ENCODE data around the gene SNRPD2.

Gene SNRPD2

GRCh38 chr19:45643927-45644771 lies 47.6 kb downstream of the SNRPD2 start:
- peaks cover 22% of the 10 kb centered on the region for H3F3A ChIP-seq (ENCODE audit: insufficient read depth)
- H3K9me3 ChIP-seq (ENCODE audit: insufficient read depth, low read length) = no peaks in the 10 kb centered on the region
- no peaks in the 10 kb centered on the region for H3K36me3 ChIP-seq (ENCODE audit: low read length)
- H3K4me2 ChIP-seq (ENCODE audit: low read depth, low read length, poor library complexity, severe bottlenecking) = no peak overlapping the region
- TF ChIP-seq CTCF (IDR thresholded peaks at IDR 0.05; ENCODE audit: insufficient read depth, low read length, poor library complexity, severe bottlenecking) = no peak
- H3K9me2 ChIP-seq (replicated peaks; ENCODE audit: insufficient read depth, low read length) = no peaks in the 10 kb centered on the region
- no peaks in the 10 kb centered on the region for H3K79me2 ChIP-seq (ENCODE audit: insufficient read depth, low read length)
- no peaks in the 10 kb centered on the region for H4K20me1 ChIP-seq (ENCODE audit: low read depth, low read length)
- H3K4me3 ChIP-seq (ENCODE audit: insufficient read depth, low read length, poor library complexity, severe bottlenecking) = no peak overlapping the region
- H3K9ac ChIP-seq (ENCODE audit: low read length) = no peak overlapping the region
- no peak overlapping the region for H3K27ac ChIP-seq (ENCODE audit: low read depth, low read length)
- H3K27me3 ChIP-seq (ENCODE audit: low read length) = no peaks in the 10 kb centered on the region
- H2AFZ ChIP-seq (ENCODE audit: low read depth, low read length, severe bottlenecking) = no peak overlapping the region

GRCh38 chr19:45643024-45643926 lies 48.5 kb downstream of the SNRPD2 start:
- Histone ChIP-seq H3K4me2 (ENCODE audit: low read depth, low read length, poor library complexity, severe bottlenecking) (peak overlapping the region; percentile 84), H4K20me1 (ENCODE audit: low read depth, low read length) (no peaks in the 10 kb centered on the region), H3K9me3 (ENCODE audit: insufficient read depth, low read length) (no peaks in the 10 kb centered on the region), H2AFZ (ENCODE audit: low read depth, low read length, severe bottlenecking) (peak overlapping the region; percentile 47), H3K4me3 (ENCODE audit: insufficient read depth, low read length, poor library complexity, severe bottlenecking) (no peak overlapping the region), H3K79me2 (ENCODE audit: insufficient read depth, low read length) (peaks cover 6% of the 10 kb centered on the region; the same call in 1 of the 2 replicates), H3K27me3 (ENCODE audit: low read length) (no peaks in the 10 kb centered on the region), H3K9ac (ENCODE audit: low read length) (no peak overlapping the region), H3K27ac (ENCODE audit: low read depth, low read length) (peak overlapping the region; percentile 92; the same call in 1 of the 2 replicates), H3K9me2 (replicated peaks; ENCODE audit: insufficient read depth, low read length) (no peaks in the 10 kb centered on the region), H3K36me3 (ENCODE audit: low read length) (no peaks in the 10 kb centered on the region), H3F3A (ENCODE audit: insufficient read depth) (peaks cover 22% of the 10 kb centered on the region)
- TF ChIP-seq CTCF (IDR thresholded peaks at IDR 0.05; ENCODE audit: insufficient read depth, low read length, poor library complexity, severe bottlenecking) (peak; percentile 92), EZH2phosphoT487 (conservative IDR thresholded peaks at IDR 0.05; ENCODE audit: low read length) (no peak)

GRCh38 chr19:45641274-45642105 lies 50.3 kb downstream of the SNRPD2 start:
- H3K9me2 ChIP-seq (replicated peaks; ENCODE audit: insufficient read depth, low read length) = no peaks in the 10 kb centered on the region
- no peaks in the 10 kb centered on the region for H3K27me3 ChIP-seq (ENCODE audit: low read length)
- H3F3A ChIP-seq (ENCODE audit: insufficient read depth) = peaks cover 22% of the 10 kb centered on the region
- TF ChIP-seq EZH2phosphoT487 (conservative IDR thresholded peaks at IDR 0.05; ENCODE audit: low read length) (no peak), CTCF (IDR thresholded peaks at IDR 0.05; ENCODE audit: insufficient read depth, low read length, poor library complexity, severe bottlenecking) (no peak)
- no peaks in the 10 kb centered on the region for H3K9me3 ChIP-seq (ENCODE audit: insufficient read depth, low read length)
- H3K79me2 ChIP-seq (ENCODE audit: insufficient read depth, low read length) = peaks cover 9% of the 10 kb centered on the region; the same call in 1 of the 2 replicates
- H3K4me2 ChIP-seq (ENCODE audit: low read depth, low read length, poor library complexity, severe bottlenecking) = peak overlapping the region; percentile 84
- H3K4me3 ChIP-seq (ENCODE audit: insufficient read depth, low read length, poor library complexity, severe bottlenecking) = peak overlapping the region; percentile 68
- no peaks in the 10 kb centered on the region for H3K36me3 ChIP-seq (ENCODE audit: low read length)
- no peaks in the 10 kb centered on the region for H4K20me1 ChIP-seq (ENCODE audit: low read depth, low read length)
- peak overlapping the region; percentile 78 for H3K9ac ChIP-seq (ENCODE audit: low read length)
- H3K27ac ChIP-seq (ENCODE audit: low read depth, low read length) = peak overlapping the region; percentile 92
- peak overlapping the region; percentile 49 for H2AFZ ChIP-seq (ENCODE audit: low read depth, low read length, severe bottlenecking)
